SK-N-SH treated with all-trans-retinoic acid at 6 μM for 48 hours (cell line): ENCODE measurements around the gene SLC25A22.

ENCODE experiments used
- ATAC-seq: fragments of 200-7000 bp; cut with Tn5 transposase; 3 replicates; pipeline ENCODE4 v1.9.1; 2020; ENCODE audit warnings: mild to moderate bottlenecking, moderate library complexity
- ARNTL ChIP-seq: fragments of 450-650 bp; formaldehyde crosslinking; IDR thresholded peaks from 2 replicates; pipeline ENCODE4 v1.5.0; 2020; ENCODE audit warnings: low read depth, mild to moderate bottlenecking, moderate library complexity, borderline replicate concordance
- BACH2 ChIP-seq: fragments of 250-450 bp; sonication (Bioruptor Pico); IDR thresholded peaks from 2 replicates; pipeline ENCODE4 v1.9.0; 2021; ENCODE audit warnings: mild to moderate bottlenecking, borderline replicate concordance
- CSDC2 ChIP-seq: fragments of 250-450 bp; sonication (Bioruptor Pico); IDR thresholded peaks from 2 replicates; pipeline ENCODE4 v1.5.0; 2020; ENCODE audit warnings: mild to moderate bottlenecking, moderate library complexity
- CSRNP3 ChIP-seq: fragments of 250-450 bp; sonication (Bioruptor Pico); IDR thresholded peaks from 2 replicates; pipeline ENCODE4 v1.5.1; 2021; ENCODE audit warnings: mild to moderate bottlenecking, moderate library complexity
- GLIS3 ChIP-seq: fragments of 250-450 bp; sonication (Bioruptor Pico); IDR thresholded peaks from 2 replicates; pipeline ENCODE4 v1.5.0; 2020; ENCODE audit warnings: mild to moderate bottlenecking, moderate library complexity
- ISL1 ChIP-seq: fragments of 250-450 bp; sonication (Bioruptor Pico); IDR thresholded peaks from 2 replicates; pipeline ENCODE4 v2.1.2; 2022; ENCODE audit warnings: mild to moderate bottlenecking, moderate library complexity
- OSR1 ChIP-seq: fragments of 250-450 bp; sonication (Bioruptor Pico); IDR thresholded peaks from 2 replicates; pipeline ENCODE4 v1.8.0; 2022; ENCODE audit warnings: moderate library complexity, mild to moderate bottlenecking, inconsistent platforms
- POU6F1 ChIP-seq: fragments of 250-450 bp; sonication (Bioruptor Pico); IDR thresholded peaks from 2 replicates; pipeline ENCODE4 v1.8.0; 2021; ENCODE audit warnings: low read depth, mild to moderate bottlenecking, moderate library complexity, borderline replicate concordance
- PPARA ChIP-seq: fragments of 250-450 bp; sonication (Bioruptor Pico); IDR thresholded peaks from 2 replicates; pipeline ENCODE4 v1.5.0; 2020; ENCODE audit warnings: mild to moderate bottlenecking, borderline replicate concordance
- RARB ChIP-seq: fragments of 250-450 bp; sonication (Bioruptor Pico); IDR thresholded peaks from 2 replicates; pipeline ENCODE4 v1.8.0; 2021; ENCODE audit warnings: mild to moderate bottlenecking, moderate library complexity
- SNAI2 ChIP-seq: fragments of 250-450 bp; sonication (Bioruptor Pico); IDR thresholded peaks from 2 replicates; pipeline ENCODE4 v1.5.0; 2020; ENCODE audit warnings: mild to moderate bottlenecking, moderate library complexity
- TCF4 ChIP-seq: fragments of 250-450 bp; sonication (Bioruptor Pico); IDR thresholded peaks from 2 replicates; pipeline ENCODE4 v1.8.0; 2021; ENCODE audit warnings: mild to moderate bottlenecking, moderate library complexity, borderline replicate concordance
- TOX ChIP-seq: fragments of 250-450 bp; sonication (Bioruptor Pico); IDR thresholded peaks from 2 replicates; pipeline ENCODE4 v1.8.0; 2021; ENCODE audit warnings: mild to moderate bottlenecking, moderate library complexity, borderline replicate concordance
- ZC3H10 ChIP-seq: fragments of 250-450 bp; sonication (Bioruptor Pico); IDR thresholded peaks from 2 replicates; pipeline ENCODE4 v1.5.1; 2021; ENCODE audit warnings: mild to moderate bottlenecking, moderate library complexity
- ZFP3 ChIP-seq: fragments of 250-450 bp; sonication (Bioruptor Pico); IDR thresholded peaks from 2 replicates; pipeline ENCODE4 v1.5.0; 2020; ENCODE audit warnings: mild to moderate bottlenecking, moderate library complexity
- ZFP30 ChIP-seq: fragments of 450-650 bp; formaldehyde crosslinking; IDR thresholded peaks from 2 replicates; pipeline ENCODE4 v1.5.0; 2022; ENCODE audit warnings: mild to moderate bottlenecking, moderate library complexity
- ZNF565 ChIP-seq: fragments of 450-650 bp; formaldehyde crosslinking; conservative IDR thresholded peaks from 2 replicates; pipeline ENCODE4 v1.5.0; 2020; ENCODE audit warnings: low read depth, mild to moderate bottlenecking, moderate library complexity
- ZNF8 ChIP-seq: fragments of 450-650 bp; formaldehyde crosslinking; IDR thresholded peaks from 2 replicates; pipeline ENCODE4 v1.5.0; 2020; ENCODE audit warnings: mild to moderate bottlenecking, moderate library complexity
- TF ChIP-seq, protein P1 (sequence below): fragments of 250-450 bp; sonication (Bioruptor Pico); IDR thresholded peaks from 2 replicates; pipeline ENCODE4 v1.8.0; 2020; ENCODE audit warnings: mild to moderate bottlenecking, moderate library complexity, borderline replicate concordance
- TF ChIP-seq, protein P2 (sequence below): fragments of 250-450 bp; sonication (Bioruptor Pico); IDR thresholded peaks from 2 replicates; pipeline ENCODE4 v1.5.1; 2020; ENCODE audit warnings: low read depth, mild to moderate bottlenecking, moderate library complexity

Gene SLC25A22

DNA sequence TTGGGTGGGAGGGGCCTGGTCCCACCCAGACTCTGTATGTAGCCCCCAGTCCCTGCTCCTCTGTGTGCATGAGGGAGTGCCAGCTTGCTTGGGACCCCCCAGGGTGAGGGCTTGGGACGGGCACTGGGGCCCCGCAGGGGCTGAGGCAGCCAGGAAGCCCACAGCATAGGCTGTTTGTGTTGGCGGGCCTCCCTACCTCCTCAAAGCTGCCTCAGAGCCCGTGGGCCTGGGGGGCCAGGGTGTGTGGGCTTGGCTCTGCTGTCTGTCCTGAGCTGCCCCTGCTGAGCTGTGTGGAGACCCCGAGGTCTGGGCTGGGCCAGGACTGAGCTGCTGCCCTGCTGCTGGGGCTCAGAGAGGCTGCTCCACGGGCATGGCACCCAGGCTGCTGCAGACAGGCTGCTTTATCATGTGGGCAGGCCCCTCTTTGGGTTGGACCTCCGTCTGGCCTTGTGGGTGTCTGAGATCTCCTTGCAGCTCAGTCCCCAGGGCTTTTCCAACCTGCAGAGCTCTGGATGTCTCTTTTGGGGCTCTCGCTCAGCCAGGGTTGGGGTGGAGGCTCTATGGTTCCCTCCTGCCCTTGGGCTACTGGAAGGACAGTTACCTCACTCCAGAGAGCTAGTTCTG, 47.9 kb upstream of the SLC25A22 start:
- TF ChIP-seq OSR1 (CRISPR knock-in tag) (no peak), SNAI2 (no peak), ISL1 (CRISPR knock-in tag) (no peak), POU6F1 (CRISPR knock-in tag) (no peak), TOX (CRISPR knock-in tag) (no peak), GLIS3 (CRISPR knock-in tag) (no peak), ZNF565 (CRISPR knock-in tag) (no peak)
- ATAC-seq = no peak

DNA sequence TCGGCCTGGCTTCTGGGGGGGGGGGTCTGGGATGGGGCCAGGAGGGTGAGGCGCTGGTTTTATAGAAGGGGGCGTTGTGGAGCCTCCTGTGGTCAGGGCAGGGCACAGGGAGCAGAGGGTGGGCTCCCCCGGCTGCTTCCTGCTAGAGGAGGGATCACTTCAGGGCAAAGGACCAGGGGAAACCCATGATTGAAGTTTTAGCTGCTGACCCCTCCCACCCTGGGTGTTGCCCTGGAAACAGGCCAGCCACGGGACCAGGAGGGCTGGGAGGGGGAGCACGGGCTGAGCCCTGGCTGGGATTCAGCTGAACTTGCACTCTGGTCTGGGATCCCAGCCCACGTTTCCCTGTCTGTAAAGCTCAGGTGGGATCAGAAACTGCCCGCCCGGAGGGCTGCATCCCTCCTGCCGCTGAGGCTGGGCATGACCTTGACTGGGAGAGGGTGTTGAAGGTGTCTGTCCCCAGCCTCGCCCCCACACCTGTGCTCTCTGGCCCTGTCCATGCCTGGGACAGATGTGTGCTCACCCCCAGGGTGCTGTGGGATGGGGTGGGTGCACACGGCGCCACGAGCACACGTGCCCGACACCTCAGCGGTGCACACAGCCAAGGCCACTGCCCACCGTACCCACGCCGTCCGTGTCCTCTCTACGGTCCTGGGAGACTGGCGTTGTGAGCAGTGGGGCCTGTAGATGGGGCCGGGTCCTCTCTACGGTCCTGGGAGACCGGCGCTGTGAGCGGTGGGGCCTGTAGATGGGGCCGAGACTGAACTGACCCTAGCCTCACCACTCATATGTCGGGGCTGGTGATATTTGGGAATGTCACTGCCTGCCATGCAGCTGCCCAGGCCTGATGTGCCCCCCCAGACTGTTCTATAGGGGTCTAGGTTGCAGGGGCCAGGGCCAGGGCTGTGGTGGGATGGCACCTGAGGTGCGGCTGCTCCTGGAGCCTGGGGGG, 46.9 kb upstream of the SLC25A22 start:
- ATAC-seq = peak; percentile 46
- TF ChIP-seq CSRNP3 (CRISPR knock-in tag) (no peak), TCF4 (CRISPR knock-in tag) (no peak), ISL1 (CRISPR knock-in tag) (no peak), SNAI2 (no peak), ZFP30 (CRISPR knock-in tag) (no peak), PPARA (CRISPR knock-in tag) (no peak), ZNF565 (CRISPR knock-in tag) (no peak), TOX (CRISPR knock-in tag) (no peak), ZFP3 (CRISPR knock-in tag) (no peak), ARNTL (CRISPR knock-in tag) (no peak), POU6F1 (CRISPR knock-in tag) (no peak), ZC3H10 (no peak)
- TF ChIP-seq, protein P1, sequence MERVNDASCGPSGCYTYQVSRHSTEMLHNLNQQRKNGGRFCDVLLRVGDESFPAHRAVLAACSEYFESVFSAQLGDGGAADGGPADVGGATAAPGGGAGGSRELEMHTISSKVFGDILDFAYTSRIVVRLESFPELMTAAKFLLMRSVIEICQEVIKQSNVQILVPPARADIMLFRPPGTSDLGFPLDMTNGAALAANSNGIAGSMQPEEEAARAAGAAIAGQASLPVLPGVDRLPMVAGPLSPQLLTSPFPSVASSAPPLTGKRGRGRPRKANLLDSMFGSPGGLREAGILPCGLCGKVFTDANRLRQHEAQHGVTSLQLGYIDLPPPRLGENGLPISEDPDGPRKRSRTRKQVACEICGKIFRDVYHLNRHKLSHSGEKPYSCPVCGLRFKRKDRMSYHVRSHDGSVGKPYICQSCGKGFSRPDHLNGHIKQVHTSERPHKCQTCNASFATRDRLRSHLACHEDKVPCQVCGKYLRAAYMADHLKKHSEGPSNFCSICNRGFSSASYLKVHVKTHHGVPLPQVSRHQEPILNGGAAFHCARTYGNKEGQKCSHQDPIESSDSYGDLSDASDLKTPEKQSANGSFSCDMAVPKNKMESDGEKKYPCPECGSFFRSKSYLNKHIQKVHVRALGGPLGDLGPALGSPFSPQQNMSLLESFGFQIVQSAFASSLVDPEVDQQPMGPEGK (CRISPR knock-in tag) = no peak

DNA sequence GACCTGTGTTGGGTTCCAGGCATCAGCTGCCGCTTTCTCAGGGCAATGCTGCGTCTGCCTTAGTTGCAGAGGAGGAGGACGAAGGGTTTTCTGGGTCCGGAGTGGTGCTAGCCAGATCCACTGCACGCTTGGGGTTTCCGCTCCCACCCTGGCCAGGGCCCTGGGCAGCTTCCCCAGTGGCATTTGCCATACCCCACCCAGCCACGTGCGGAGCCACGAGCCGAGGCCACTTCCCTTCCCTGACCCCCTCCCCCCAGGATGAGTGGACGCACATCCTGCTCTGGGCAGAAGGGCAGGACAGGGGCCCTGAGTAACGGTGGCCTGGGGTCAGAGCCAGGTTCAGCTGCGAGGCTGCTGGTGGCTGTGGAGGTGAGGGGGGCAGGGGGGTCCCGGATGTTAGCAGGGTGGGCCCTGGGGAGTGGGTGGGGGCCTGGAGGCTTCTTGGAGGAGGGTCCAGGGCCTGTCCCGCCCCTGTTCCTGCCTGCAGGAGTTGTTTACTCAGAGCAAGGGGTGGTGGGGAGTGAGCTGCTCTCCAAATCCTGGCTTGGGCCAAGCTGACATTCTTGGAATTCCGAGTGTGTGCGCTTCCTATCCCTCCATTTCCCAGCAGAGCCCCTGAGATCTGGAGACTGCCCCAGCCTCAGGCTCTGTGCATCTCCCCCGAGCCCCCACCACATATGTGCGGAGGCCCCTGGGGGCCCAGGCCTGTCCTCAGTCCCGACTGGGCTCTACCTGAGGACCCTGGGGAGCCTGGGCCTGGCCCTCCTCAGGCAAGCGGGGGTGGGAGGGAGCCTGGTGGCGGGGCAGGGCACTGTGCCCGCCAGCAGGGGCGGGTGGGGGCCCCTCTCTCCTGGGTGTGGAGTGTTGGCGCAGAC, 46.0 kb upstream of the SLC25A22 start:
- ATAC-seq = peak; percentile 70
- TF ChIP-seq ISL1 (CRISPR knock-in tag) (no peak), BACH2 (CRISPR knock-in tag) (no peak), TCF4 (CRISPR knock-in tag) (no peak), ZNF565 (CRISPR knock-in tag) (no peak), CSDC2 (CRISPR knock-in tag) (no peak), CSRNP3 (CRISPR knock-in tag) (no peak), ZFP3 (CRISPR knock-in tag) (0 out of 2 replicates have a peak, but pooled peaks have one; percentile 32), ARNTL (CRISPR knock-in tag) (peak; percentile 79; the same call in 1 of the 2 replicates), ZNF8 (no peak), ZC3H10 (no peak), ZFP30 (CRISPR knock-in tag) (no peak), SNAI2 (no peak), PPARA (CRISPR knock-in tag) (no peak), TOX (CRISPR knock-in tag) (no peak), RARB (CRISPR knock-in tag) (no peak)
- TF ChIP-seq, protein P2, sequence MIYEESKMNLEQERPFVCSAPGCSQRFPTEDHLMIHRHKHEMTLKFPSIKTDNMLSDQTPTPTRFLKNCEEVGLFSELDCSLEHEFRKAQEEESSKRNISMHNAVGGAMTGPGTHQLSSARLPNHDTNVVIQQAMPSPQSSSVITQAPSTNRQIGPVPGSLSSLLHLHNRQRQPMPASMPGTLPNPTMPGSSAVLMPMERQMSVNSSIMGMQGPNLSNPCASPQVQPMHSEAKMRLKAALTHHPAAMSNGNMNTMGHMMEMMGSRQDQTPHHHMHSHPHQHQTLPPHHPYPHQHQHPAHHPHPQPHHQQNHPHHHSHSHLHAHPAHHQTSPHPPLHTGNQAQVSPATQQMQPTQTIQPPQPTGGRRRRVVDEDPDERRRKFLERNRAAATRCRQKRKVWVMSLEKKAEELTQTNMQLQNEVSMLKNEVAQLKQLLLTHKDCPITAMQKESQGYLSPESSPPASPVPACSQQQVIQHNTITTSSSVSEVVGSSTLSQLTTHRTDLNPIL (CRISPR knock-in tag) = no peak
- TF ChIP-seq, protein P1 (CRISPR knock-in tag) = peak; percentile 76; the same call in 1 of the 2 replicates
